ENCODE results near the gene HDAC4. TPM values are rescaled to one million over a fixed set of nuclear protein-coding genes. Genes with fewer than 3 reads are reported as not detected.

Gene HDAC4
- total RNA-seq, 4 donors from 2014 or later: 24.8 to 82.9 (median 41.3) TPM

DNA sequence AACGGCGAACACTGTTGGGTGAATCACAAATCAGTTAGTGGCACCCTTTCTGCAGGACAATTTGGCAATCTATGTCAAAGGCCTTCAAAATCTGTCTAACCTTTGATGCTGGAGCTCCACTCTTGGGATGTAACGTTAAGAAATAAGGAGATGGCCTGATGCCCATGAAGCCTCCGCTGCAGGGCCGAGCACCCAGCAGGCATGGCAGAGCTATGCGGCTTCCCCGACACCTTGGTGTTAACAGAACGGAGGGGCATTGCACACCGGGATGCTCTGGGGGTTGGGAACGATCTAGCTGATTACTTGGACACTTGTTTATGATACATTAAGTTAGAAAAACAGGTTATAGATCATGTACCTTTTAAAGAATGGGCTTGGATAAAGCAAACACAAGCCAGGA lies 265.3 kb downstream of the HDAC4 start:
- TF ChIP-seq, protein P1, sequence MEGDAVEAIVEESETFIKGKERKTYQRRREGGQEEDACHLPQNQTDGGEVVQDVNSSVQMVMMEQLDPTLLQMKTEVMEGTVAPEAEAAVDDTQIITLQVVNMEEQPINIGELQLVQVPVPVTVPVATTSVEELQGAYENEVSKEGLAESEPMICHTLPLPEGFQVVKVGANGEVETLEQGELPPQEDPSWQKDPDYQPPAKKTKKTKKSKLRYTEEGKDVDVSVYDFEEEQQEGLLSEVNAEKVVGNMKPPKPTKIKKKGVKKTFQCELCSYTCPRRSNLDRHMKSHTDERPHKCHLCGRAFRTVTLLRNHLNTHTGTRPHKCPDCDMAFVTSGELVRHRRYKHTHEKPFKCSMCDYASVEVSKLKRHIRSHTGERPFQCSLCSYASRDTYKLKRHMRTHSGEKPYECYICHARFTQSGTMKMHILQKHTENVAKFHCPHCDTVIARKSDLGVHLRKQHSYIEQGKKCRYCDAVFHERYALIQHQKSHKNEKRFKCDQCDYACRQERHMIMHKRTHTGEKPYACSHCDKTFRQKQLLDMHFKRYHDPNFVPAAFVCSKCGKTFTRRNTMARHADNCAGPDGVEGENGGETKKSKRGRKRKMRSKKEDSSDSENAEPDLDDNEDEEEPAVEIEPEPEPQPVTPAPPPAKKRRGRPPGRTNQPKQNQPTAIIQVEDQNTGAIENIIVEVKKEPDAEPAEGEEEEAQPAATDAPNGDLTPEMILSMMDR (IDR thresholded peaks at IDR 0.05; ENCODE audit: low read depth): no peak

DNA sequence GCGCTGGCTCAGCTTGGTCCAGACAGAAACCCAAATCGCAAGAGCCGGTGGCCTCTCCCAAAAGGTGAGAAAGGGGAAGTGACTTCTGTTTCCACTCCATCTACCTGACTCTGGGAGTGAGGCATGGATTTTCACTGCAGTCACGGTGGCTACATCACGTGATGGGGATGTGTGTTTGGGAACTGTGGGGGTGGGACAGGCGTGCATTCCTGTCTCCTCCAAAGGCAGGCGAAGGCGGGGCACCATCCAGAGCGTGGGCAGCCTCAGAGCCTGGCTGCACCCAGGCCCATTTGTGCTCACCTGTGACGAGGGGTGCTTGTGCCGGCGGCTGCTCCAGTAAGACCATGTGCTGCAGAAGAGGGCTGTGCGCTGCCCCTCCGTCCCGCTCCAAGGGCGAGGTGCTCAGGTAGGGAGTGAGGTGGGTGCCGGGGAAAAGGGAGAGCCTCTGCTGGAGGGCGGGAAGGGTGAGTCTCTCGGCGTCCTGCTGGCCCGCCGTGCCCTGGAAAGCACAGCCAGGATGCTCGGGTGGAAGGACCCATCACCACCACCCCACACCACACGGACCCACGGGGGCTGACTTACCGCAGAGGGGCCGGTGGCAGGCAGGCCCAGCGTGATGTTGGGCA lies 266.8 kb downstream of the HDAC4 start:
- TF ChIP-seq, protein P1 (IDR thresholded peaks at IDR 0.05; ENCODE audit: low read depth): no peak

DNA sequence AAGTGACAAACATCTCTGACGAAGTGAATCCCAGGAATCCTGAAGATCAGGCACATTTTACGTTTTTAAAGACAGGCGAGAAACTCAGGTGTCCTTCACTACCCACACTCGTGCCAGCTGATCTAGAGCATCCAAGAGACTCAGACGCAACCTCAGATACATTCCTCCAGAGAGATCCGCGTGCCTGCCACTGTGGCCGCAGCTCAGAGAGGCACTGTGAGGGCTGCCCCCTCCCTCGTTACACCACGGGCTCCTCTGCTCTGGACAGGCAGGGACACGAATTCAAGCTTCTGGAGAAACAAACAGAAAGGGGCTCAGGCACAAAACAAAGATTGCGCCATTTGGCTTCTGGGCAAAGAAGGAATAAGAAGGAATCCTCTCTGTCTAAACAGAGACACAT lies 268.0 kb downstream of the HDAC4 start:
- TF ChIP-seq, protein P1 (IDR thresholded peaks at IDR 0.05; ENCODE audit: low read depth): no peak

DNA sequence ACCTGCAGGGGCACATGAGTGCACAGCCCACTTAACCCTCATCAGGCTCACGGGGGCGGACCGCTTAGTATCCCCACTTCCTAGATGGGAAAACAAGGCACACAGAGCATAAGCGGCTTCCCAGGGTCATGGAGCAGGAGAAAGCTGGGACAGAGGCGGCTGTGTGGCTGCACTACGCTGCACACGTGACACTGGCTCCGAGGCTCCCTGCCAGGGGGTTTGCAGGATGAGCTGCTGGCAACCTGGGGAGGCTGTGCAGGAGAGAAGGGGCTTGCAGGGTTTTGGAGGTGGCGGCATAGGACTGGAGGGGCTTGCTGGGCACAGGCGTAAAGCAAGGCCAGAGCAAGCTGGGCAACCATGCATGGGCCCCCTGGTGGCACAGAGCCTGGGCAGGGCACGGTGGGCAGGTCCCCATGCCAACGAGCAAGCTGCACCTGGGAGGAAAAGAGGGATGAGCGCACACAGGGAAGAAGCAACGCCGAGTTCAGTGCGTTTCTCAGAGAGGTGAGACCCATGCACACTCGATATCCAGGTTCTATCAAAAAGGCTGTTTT lies 268.6 kb downstream of the HDAC4 start:
- TF ChIP-seq, protein P1 (IDR thresholded peaks at IDR 0.05; ENCODE audit: low read depth): no peak

DNA sequence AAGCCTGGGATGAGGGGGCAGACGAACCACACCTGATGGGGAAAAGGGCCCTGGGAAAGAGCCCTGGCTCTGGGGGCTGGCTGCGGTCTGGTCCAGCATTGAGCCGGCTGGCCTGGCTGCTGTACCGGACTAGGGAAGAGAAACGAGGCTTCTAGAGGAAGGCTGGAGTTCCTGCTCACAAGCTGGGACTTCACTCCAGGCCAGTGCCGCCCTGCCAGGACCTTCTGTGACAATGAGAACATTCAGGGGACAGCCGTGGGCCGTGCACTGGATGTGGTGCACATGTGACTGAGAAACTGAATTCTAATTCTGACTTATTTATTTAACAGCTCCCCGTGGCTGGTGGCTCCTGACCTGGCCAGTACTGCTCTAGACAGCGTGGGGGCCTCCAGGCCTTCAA lies 269.3 kb downstream of the HDAC4 start:
- TF ChIP-seq, protein P1 (IDR thresholded peaks at IDR 0.05; ENCODE audit: low read depth): no peak

DNA sequence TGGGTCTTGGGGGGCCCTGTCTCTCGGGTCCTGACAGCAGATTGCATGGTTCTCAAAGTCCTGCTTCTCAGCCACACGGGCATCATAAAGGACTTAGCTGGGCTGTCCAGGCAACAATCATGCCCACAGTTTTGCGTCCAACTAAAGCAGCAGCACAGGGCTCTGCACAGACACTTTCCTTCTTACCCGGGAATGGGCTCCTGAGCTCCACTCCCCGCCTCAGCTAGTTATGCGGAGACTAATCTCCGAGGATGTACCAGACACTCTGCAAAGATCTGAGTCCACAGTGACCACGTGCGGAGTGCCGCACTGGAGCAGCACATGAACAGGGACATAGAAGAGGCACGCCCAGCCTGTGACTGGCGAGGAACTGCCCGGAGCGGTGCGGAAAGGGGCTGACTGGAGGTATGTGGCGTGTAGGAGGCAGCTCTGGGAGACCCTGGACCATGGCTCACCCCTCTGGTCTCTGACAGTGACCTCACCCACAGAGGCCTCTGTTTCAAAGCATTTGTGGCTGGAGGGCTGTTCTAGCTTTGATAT lies 270.0 kb downstream of the HDAC4 start:
- TF ChIP-seq, protein P1 (IDR thresholded peaks at IDR 0.05; ENCODE audit: low read depth): no peak

DNA sequence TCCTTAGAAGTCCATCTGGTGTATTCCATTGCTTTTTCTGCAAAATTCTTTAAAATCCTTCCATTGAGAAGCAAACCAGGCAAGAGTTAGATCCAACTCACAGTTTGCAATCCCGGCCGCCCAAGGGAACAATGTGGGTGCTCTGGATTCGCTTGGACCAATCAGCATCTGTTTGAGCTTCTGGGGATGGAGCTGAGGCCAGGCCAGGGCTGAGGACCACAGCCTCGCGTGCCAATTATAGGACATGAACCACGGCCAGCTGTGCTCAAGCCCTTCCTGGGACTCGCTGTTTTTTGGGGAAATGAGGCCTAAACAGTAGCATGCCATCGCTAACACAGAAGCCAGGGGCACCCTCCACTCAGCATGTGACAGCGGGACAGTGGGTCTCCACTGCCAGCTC lies 270.8 kb downstream of the HDAC4 start:
- TF ChIP-seq, protein P1 (IDR thresholded peaks at IDR 0.05; ENCODE audit: low read depth): no peak

Data from subcutaneous adipose tissue (tissue), 4 donors.